Heart left ventricle (tissue), 13 donors: Measurements from ENCODE around the gene TSPAN14.

Experiments
- POLR2A ChIP-seq, 2 donors: fragments of 450-650 bp; IDR thresholded peaks; one replicate each; pipeline ENCODE4 v1.6.1; 2017; ENCODE audit warnings: antibody characterized with exemption in 2 of 2, mild to moderate bottlenecking in 2 of 2, moderate library complexity in 2 of 2
- TF ChIP-seq, protein P1 (sequence below), 12 donors: fragments of 200-600 bp; sonication (generic) in 4 of 12; IDR thresholded peaks; one replicate each; pipeline versions ENCODE4 v1.5.0 to v1.8.0; 2018 to 2022; ENCODE audit warnings: antibody characterized with exemption in 12 of 12, mild to moderate bottlenecking in 5 of 12
- donor health status: ischemic (EF 13 %, LVEDD 7.1; RV severe dilation, severe dysfunction).
- donor health status: DM: no; HTN: yes; CAD: no.
- donor health status: DM: no; HTN: no; CAD: no.
- donor health status: ischemic (EF 25% LVEDD 6.9; RV normal size, moderate dysfunction).
- donor health status: ischemic (EF 25% LVEDD 5.7; RV mildly dilated, moderate dysfunction).
- donor health status: ischemic (EF 35%, LVEDD 5.7; RV mildly dilated, moderate dysfunction).
- donor health status: nonischemic (EF 11% LVEDD 7.7; RV severe dilation, severe dysfunction).
- donor health status: DM: yes; HTN: yes; CAD: no.
- donor health status: PGD.
- donor health status: ischemic (EF 29% LVEDD 5.4; RV normal size, mild dysfunction).
- donor health status: nonischemic (EF 23%, LVEDD 6.1; RV moderate dilation, normal function).

DNA sequence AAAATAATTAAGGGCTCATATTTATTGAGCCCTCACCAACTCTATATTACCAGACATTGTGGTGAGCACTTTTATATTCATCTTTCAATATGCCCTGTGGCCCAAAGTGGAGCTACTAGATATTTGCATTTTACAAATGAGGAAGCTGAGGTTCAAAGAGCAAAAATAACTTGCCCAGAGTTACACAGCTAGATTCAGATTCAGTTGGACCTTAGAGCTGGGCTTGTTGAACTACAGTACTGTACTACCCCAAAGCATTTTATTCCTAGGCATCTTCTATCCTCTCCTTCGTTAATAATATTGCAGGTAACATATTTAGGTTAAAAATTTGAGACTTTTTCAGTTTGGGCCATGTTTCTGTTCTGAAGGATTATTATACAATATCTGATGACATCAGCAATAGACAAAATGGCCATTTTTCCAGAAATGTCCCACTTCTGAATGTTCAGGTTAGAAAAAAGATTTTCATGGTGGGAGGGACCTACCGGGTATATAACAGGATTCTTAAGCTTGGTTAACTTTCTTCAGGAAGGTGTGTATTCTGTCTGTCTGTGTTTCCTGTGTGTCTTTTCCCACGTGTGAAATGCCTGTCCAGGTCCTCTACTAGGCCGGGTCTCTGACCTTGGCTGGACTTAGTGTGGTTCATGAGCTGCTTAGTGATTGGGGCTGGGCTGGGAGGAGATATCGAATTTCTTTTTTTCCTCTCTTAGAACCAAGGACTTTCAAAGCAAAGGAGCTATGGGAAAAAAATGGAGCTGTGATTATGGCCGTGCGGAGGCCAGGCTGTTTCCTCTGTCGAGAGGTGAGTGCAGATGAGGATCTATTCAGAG is 32.2 kb upstream of the TSPAN14 start:
- TF ChIP-seq, protein P1, sequence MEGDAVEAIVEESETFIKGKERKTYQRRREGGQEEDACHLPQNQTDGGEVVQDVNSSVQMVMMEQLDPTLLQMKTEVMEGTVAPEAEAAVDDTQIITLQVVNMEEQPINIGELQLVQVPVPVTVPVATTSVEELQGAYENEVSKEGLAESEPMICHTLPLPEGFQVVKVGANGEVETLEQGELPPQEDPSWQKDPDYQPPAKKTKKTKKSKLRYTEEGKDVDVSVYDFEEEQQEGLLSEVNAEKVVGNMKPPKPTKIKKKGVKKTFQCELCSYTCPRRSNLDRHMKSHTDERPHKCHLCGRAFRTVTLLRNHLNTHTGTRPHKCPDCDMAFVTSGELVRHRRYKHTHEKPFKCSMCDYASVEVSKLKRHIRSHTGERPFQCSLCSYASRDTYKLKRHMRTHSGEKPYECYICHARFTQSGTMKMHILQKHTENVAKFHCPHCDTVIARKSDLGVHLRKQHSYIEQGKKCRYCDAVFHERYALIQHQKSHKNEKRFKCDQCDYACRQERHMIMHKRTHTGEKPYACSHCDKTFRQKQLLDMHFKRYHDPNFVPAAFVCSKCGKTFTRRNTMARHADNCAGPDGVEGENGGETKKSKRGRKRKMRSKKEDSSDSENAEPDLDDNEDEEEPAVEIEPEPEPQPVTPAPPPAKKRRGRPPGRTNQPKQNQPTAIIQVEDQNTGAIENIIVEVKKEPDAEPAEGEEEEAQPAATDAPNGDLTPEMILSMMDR (IDR thresholded peaks at IDR 0.05): no peak
- TF ChIP-seq POLR2A (IDR thresholded peaks at IDR 0.05): no peak
